Stimulated activated CD8-positive, alpha-beta memory T cell treated with anti-CD3 and anti-CD28 coated beads, Interleukin-15, amount 100 ng/mL, for 4 hours (primary cell): ENCODE results near the gene CHRNE.

Source experiments
- DNase-seq, 2 donors: peaks; one replicate each; pipeline ENCODE4 v3.0.0-alpha.2; 2020; ENCODE audit warnings: low read depth in 2 of 2

The CHRNE gene

DNA sequence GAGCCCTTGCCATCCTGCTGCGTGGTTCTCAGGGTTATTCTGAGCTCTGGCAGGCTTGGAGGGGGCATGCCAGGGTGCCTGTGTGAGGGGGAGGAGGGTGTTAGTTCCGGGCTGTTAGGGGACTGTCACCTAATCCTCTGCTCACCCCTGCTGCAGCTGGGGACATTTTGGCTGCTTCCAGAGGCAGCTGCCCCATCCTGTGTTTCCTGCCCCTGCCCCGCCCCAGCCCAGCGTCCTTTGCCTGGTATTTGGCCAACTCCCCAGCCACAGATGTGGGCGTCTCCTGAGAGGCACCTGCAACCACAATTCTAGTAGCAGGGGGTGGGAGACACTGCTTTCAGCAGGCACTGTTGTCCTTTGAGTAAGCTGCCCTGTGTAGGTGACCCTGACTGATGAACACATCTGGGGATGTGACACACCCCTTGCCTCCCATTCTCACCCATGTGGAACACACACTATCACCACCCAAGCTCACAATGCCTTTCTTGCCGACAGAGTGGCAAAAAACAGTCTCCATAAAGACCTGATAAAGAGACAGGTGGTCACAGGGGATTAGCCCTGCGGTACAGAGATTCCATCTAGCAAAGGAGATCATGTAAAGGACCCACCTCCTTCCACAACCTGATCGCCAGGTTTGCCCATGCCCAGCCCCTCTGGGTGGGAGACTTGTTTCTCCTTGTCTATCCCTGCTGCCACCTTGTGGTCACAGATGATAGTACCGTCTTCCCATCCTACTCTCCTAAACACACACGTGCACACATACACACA, at the start of gene CHRNE:
Gene CHRNE (minus strand): TSS at position 48 of the 768 bp plus-strand sequence. CDS start 35 bp downstream, at position 13.
- DNase-seq: peak in 1 of 2 donors; percentile 55

DNA sequence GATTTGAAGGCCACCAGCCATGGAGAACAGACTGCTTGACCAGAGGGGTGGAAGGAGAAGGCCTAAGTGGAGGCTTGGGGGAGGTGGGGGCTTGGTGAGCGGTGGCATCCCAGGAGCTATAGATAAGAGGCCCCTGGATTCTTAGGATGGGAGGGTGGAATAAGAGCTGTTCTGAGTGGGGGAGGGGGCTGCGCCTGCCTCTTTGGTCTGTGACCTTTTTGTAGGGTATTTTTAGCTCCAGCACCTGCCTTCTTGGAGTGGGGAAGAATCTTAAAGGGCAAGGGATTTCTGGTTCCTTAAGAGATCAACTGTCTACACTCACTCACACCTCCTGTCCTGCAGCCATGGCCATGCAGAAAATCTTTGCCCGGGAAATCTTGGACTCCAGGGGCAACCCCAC, 48.6 kb upstream of the CHRNE start:
- DNase-seq: no peak

DNA sequence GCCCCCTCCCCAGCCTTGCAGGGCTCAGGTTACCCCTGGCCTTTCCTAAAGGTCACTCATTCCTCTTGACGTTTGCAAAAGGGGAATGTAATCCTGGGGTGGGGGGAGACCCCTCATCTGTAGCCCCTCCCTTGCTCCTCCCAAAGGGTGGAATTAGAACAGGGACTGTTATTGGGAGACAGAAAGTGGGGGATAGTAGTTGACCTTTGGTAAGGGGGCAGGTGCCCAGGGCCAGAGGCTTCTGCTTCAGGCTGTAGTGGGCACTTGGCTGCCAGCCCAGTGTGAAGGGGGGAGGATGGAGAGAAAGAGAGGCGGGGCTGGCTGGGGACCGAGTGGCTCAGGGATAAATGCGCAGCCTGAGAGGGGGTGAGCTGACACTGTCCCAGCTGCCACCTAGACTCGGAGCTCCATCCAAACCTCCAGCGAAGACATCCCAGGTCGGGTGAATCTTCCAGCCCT, 47.9 kb upstream of the CHRNE start, which contains the start of gene ENO3:
Gene ENO3 (plus strand): TSS at position 374 of the 459 bp plus-strand sequence. CDS start 711 bp downstream, outside the sequence.
- DNase-seq: no peak

DNA sequence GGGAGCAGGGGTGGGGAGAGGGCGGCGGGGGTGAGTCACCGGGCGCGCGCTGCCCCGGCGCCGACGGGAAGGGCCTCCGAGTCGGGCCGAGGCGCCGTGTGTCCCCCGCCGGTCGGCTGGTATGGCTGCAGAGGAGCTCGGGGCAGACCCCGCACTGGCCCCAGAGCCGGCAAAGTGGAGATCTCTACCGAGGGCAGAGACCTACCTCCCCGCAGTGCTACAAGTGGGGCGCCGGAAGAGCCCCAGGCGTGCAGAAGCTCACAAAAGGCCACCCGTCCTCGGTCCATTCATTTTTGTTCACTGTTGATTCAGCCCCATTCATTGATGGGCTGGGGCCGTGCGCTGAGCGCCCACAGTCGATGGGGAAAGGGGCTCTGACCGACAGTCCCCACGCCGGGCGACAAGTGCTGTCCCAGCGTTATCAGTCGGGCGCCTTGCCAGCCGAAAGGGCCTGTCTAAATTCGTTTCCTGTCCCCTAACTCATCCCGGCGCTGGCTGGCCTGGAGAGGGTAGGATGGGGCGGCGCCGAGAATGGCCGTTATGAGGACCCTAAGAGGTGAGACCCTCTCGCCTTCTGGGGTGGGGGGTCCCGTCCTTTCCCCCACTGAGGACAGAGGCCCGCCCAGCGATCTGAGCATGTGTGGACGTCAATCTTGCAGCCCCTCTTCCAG, 47.3 kb upstream of the CHRNE start:
- DNase-seq: no peak

DNA sequence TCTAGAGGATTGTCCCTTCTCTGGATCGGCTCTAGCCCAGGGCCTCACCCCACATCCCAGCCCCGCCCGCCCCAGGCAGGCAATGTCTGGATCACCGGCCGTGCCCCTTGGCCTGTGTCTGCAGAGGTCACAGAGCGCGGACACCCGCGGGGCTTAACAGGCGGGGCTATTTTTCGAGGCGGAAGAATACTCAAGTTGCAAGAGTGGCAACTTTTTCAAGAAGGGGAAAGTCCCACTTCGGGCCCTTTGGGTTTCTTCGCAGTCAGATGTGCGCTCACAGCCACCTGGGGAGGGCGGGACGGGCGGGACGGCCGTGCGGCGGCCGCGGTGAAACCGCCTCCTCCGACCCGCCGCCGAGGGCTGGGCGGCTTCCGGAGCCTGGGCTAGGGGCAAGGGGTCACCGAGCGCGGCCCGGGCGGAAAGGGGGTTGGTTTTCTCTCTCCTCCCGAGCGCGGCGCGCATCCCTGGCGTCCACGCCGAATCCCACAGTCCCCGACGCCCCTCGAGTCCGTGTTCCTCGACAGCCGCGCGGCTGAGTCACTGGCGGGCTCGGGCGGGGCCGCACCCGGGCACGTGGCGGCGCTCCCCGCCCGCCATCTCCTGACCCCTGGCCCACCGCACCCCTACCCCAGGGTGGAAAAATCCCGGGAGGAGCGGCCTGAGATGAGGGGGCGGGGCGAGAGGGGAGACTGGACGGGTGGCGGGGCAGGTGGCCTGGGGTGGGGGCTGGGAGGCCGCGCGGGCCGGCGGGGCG, 46.6 kb upstream of the CHRNE start:
- peak; percentile 64 to 67 for DNase-seq

DNA sequence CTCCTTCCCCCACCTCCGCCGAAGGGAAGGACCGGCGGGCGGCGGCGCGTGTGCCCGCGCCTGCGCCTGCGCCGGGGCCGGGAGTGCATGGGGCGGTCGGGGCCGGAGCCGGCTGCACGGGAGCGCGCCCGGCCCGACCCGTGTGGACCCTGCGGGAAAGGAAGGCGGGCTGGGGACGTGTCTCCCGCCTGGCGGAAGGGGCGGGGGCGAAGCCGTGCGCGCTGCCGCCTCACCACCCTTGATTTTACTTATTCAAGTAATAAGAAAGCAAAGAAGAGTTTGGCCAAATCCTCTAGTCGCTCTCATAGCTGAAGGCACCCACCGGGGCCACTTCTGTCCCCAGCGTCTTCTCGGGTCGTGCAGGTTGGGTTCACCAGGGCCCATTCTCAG, 46.0 kb upstream of the CHRNE start:
- DNase-seq: peak in 1 of 2 donors; percentile 54

DNA sequence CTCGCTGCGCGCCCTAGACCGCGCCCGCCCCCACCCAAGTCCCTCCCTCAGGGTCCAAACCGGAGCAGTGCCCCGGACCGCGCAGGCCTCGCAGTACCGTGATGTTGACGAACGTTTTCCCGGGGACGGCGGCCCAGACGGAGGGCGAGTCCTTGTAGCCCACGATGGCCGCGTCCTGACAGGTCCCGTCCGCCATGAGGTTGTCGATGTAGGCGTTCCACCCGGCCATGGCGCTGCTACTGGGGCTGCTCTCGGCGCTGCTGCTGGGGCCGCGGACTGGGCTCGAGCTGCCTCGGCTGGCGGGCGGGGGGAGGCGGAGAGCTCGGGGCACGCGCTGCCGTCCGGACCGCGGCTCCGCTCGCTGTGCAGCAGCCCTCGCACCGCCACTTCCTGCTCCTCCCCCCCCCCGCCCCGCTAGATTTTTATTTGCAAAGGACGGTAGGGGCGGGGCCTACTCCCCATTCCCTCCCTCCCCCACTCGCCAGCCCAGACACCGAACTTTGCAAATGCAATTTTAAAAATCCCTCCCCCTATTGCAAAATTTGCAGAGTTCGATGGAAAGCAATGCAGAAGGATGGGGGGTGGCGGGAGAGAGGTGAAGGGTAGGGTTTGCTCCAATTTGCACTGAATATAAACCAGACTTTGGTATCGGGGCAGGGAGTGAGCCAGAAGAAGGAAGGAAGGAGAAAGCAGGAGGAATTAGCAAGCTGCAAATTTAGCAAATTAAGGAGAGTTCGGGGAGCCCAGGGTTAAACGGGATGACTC, 45.5 kb upstream of the CHRNE start, which contains the start of gene PFN1:
Gene PFN1 (minus strand): TSS at position 365 of the 765 bp plus-strand sequence. CDS start 136 bp downstream, at position 229.
- peak; percentile 79 for DNase-seq

DNA sequence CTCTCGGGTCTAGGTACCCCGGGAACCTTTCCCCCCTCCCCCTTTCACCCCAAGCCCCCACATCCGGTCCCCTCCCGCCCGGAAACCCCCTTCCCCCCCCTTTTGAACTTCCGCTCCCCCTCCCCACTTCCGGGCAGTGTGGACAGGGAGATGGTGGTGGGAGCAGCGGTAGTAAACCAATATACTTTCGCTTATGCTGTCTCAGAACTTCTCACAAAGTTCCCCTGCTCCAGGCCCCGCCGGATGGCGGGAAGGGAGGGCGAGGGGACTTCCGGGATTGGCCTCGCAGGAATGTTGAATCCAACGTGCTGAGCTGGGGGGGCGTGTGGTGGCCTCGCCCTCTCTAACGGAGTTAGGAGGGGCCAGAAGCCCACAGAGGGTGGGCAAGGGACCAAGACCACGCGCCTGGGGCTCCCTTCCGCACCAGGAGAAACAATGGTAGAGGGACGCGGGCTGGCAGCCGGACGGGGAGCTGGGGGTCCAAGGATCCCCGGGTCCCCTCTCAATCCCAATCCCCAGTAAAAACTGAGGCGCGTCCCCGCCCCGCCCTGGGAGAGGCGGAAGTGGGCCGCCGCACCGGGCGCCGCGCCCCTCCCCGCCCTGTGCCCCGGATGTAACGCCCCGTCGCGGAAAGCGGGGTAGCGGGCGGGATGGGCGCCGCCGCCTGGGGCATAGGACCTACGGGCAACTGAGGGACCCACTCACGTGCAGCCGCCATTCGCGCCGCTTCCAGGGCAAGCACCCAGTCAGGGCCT, 44.7 kb upstream of the CHRNE start:
- DNase-seq: peak in 1 of 2 donors; percentile 50

DNA sequence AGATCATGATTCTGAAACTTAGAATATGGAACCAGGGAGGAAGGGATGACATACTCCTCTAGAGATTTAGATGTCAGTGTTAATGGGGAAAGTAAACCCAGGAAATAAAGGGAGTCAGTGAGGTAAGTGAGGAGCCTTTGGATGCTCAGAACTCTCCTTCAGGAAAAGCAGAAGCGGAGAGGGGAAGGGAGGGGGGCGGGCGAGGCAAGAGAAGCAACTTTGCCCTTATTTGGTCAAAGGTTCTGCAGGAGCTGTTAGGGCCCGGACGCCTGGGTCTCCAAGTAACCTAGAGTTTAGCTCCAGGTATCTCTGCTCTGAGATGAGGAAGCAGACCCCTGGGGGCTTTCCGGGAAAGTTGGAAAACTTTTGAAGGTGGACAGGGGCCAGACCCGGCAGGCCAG, 44.1 kb upstream of the CHRNE start:
- no peak for DNase-seq

DNA sequence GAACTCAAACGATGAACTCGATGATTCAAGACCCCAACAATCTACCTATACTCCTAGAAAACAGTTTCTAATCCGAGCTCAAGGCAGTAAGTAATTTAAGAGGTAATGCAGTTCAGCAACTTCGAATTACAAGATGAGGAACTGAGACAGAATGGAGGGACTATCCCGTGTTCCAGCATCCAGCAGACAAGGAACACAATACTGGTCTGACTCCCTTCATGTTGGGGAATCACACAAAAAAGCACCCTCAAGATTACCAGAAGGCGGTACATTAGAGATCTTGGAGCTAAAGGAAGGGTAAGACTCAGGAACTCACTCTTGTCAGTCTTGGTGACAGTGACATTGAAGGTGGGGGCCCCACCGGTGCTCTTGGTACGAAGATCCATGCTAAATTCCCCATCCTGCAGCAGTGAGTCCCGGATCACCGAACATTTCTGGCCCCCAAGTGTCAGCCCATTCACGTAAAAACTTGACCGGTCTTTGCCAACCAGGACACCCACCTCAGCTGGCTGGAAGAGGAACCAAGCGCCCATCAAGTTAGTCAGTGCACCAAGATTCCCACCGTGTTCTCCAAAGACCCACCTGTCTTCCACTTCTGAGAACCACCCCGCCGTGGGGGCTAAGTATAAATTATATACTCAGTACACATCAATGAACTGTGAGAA, 43.5 kb upstream of the CHRNE start:
- DNase-seq: no peak

DNA sequence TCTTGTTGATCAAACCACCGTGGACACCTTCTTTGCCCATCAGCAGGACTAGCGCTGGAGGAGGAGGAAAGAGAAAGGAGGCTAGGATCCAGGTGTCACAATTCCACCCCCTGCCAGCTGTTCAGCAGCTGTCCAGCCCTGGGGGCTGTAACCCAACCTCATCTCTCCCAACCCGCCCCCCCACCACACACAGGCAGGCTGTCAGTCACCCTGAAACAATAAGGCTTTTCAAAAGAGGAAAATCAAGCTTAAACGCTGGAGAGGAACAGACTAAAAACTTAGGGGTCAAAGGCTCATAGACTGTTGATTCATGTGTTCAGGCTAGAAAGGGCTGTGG, 43.0 kb upstream of the CHRNE start:
- DNase-seq: no peak

DNA sequence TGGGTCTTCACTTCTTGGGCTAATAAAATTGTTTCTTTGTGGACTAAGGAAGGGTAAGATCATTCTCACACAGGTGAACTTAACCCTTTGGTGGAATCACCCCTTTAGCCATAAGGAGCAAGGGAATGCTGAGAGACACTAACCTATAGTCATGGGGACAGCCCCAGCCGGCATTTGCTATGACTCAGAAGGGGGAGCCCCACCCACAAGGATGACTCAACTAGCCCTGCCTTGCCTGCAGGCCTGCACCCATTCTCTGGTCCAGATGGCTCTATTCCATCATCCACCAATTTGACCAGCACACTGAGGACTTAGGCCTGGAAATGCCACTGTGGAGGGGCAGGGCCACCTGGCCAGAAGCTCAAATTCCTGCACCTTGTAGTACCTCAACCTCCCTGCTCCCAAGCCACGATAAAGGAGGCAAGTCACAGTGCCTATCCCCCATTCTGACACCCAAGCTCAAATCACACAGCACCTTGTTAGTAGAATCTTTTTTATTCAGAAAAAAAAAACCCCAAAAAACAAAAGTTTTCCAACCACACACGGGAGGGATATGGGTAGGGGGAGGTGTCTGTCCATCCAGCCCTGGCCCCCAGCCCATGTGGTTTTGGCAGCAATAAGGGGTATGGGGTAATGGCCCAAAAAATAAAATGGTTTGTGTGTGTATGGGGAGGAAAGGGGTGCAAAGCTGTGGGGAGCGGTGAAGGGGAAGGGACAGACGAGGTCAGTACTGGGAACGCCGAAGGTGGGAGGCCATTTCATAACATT, 42.5 kb upstream of the CHRNE start:
- peak; percentile 69 to 78 for DNase-seq

DNA sequence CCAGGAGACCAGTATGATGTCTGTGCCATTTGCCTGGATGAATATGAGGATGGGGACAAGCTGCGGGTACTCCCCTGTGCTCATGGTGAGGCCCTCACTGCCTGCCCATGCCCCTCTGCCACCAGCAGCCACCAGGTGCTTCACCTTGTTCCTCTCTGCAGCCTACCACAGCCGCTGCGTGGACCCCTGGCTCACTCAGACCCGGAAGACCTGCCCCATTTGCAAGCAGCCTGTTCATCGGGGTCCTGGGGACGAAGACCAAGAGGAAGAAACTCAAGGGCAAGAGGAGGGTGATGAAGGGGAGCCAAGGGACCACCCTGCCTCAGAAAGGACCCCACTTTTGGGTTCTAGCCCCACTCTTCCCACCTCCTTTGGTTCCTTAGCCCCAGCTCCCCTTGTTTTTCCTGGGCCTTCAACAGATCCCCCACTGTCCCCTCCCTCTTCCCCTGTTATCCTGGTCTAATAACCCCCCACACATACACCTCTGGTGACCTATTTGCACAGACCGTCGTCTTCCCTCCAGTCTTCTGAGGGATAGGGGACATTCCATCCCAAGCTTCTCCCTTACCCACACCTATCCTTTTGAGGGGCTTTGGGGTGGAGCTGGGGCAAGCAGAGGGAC, 41.8 kb upstream of the CHRNE start:
- no peak for DNase-seq

DNA sequence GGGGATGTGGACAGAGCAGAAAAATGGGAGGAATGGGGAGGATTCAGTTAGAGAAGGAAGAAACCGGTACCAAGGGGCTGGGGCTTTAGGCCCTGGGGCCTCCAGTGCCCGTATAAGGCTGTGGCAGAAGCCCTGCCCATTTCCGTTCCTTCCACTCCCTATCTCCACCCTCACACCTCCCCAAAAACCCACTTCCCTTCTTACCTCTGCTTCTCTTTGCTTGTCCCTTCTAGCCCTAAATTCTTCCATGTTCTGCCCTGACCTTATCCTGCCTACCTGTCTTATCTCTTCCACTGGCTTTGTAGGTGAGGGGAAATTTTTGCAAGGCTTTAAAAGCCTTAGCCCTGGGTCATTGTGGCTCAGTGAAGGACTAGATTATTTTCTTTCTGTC, 41.3 kb upstream of the CHRNE start:
- no peak for DNase-seq

DNA sequence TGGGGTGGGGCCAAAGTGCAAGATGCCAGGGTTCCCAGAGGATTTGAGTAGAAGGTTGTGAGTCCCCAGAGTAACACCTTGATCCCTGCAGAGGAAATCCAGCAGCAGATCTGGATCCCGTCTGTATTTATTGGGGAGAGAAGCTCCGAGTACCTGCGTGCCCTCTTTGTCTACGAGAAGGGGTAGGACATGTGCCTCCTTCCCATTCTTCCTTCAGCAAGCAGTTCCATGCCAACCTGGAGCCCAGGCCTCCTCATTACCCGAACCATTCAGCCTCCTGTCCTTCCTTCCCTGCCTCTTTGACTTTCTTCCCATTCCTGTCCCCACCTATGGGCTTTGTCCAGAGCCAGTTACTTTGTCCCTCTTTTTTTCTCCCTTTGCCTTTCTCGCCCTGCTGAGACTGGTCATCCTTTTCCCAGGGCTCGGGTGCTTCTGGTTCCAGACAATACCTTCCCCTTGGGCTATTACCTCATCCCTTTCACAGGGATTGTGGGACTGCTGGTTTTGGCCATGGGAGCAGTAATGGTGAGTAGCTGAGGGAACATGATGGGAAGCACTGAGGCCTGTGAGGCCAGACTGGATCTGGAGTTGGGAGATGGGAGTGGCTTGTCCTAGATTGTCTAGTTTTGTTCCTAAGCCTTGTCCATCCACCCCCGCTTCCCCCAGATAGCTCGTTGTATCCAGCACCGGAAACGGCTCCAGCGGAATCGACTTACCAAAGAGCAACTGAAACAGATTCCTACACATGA, 40.0 kb upstream of the CHRNE start:
- DNase-seq: no peak

DNA sequence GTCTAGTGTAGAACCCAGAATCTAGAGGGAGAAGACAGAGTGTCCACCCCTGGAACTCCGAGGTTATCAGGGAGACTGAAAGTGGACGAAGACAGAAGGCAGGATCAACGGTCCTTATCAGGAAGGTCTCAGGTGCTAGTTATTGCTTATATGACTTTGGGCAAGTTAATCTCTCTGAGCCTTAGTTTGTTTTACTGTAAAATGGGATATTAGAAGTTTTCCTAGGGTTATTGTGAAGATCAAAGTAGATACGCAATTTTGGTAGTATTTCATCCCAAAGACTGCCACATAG, 38.4 kb upstream of the CHRNE start:
- no peak for DNase-seq

DNA sequence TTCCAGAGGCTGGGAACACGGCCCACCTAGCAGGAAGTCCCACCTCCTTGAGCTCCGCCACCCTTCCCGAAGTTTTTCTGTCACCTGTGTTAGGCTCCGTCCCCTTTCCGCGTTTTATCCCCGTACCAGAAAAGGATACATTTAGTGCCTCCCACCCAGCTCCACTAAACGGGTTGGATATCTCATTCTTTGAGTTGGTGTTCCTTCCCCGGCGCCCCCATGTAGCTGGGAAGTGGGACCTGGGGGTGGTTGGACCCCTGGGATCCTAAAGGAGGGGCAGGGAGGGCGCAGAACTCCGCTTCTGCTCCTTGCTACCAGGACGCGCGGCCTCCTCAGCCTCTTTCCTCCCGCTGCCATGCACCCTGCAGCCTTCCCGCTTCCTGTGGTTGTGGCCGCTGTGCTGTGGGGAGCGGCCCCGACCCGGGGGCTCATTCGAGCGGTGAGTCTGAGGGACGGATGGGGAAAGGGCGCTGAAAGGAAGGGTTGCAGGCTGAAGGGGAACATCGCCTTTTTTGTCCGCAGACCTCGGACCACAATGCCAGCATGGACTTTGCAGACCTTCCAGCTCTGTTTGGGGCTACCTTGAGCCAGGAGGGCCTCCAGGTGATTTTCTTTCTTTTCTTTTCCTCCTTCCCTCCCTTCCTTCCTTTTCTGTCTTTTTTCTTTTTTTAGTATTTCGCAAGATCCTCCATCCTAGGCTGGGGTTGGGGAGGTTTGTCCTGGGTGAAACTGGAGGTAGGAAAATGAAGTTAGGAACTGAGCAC, 37.8 kb upstream of the CHRNE start:
- peak in 1 of 2 donors; percentile 16 for DNase-seq
